Loucy (cell line): ENCODE measurements around the gene CAMTA1.

ENCODE experiments used
- CTCF ChIP-seq: fragments of 200-600 bp; sonication (generic); conservative IDR thresholded peaks from 2 replicates; pipeline ENCODE4 v1.5.1; 2014; ENCODE audit warnings: mild to moderate bottlenecking, antibody characterized with exemption, low read length
- EZH2phosphoT487 ChIP-seq: fragments of 200-600 bp; IDR thresholded peaks from 2 replicates; pipeline ENCODE4 v1.6.1; 2018; ENCODE audit warnings: antibody characterized with exemption, mild to moderate bottlenecking, moderate library complexity, borderline replicate concordance

GRCh38 chr1:7225711-7226505, 440.7 kb downstream of the CAMTA1 start:
- TF ChIP-seq CTCF (no peak), EZH2phosphoT487 (no peak)
